Measurements from ENCODE around the gene PHETA1. TPM values are rescaled to one million over a fixed set of nuclear protein-coding genes. Genes with fewer than 3 reads are reported as not detected.

The PHETA1 gene
- total RNA-seq, 1 experiment from 2014 or later = 3.4 TPM

DNA sequence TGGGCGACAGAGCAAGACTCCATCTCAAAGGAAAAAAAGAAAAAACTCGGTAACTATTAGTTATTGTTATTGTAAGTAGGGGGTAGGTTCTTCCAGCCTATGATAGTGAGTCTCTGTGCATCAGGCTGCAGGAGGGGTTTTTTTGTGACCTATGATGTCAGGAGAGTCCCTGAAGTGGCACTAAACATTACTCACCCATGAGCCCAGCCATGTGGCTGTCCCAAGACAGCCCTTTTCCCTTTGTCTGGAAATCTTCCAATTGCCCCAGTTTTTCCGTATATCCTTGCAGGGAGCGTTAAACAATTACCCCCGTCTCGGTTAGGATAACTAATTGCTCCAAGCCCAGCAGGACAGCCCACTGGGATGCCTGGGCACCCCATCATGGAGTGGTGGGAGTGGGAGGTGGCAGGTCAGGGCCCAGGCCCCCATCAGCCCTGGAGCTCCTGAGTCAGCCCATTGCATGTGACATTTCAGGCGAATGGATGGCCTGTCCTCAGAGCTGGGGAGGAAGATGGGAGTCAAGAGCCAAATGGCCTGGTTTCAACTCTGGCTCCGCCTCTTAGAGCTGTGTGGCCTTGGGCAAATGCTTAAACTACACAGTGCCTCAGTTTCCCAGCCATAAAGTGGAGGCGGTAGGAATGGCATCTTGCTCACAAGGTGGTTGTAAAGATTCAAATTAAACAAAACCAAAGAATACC, 16.4 kb downstream of the PHETA1 start:
- DNase-seq (ENCODE audit: unreplicated experiment) = no peak
- Mint-ChIP-seq H3K27ac (ENCODE audit: low read depth, unreplicated experiment) (no peak overlapping the region), H3K4me3 (ENCODE audit: unreplicated experiment) (no peak overlapping the region), H3K27me3 (ENCODE audit: insufficient read depth, unreplicated experiment) (no peaks in the 10 kb centered on the region), H3K4me1 (ENCODE audit: insufficient read depth, unreplicated experiment) (no peaks in the 10 kb centered on the region), H3K9me3 (ENCODE audit: unreplicated experiment) (peaks cover 11% of the 10 kb centered on the region), H3K36me3 (ENCODE audit: insufficient read depth, unreplicated experiment) (no peaks in the 10 kb centered on the region)
- intact Hi-C loops (cut with micrococcal nuclease) = no loop called here
- ChIA-PET POLR2A (no interaction called here), CTCF (interaction anchor here (0.8 to 1.2 kb wide), 2 partner anchors 16 to 43 kb away, joined by 3 read pairs; no protein-coding TSS in a partner anchor)
- TF ChIP-seq, protein P1, sequence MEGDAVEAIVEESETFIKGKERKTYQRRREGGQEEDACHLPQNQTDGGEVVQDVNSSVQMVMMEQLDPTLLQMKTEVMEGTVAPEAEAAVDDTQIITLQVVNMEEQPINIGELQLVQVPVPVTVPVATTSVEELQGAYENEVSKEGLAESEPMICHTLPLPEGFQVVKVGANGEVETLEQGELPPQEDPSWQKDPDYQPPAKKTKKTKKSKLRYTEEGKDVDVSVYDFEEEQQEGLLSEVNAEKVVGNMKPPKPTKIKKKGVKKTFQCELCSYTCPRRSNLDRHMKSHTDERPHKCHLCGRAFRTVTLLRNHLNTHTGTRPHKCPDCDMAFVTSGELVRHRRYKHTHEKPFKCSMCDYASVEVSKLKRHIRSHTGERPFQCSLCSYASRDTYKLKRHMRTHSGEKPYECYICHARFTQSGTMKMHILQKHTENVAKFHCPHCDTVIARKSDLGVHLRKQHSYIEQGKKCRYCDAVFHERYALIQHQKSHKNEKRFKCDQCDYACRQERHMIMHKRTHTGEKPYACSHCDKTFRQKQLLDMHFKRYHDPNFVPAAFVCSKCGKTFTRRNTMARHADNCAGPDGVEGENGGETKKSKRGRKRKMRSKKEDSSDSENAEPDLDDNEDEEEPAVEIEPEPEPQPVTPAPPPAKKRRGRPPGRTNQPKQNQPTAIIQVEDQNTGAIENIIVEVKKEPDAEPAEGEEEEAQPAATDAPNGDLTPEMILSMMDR (IDR thresholded peaks at IDR 0.05; ENCODE audit: unreplicated experiment) = no peak
- no TSS peak for BruUV-seq (replicated peaks)

DNA sequence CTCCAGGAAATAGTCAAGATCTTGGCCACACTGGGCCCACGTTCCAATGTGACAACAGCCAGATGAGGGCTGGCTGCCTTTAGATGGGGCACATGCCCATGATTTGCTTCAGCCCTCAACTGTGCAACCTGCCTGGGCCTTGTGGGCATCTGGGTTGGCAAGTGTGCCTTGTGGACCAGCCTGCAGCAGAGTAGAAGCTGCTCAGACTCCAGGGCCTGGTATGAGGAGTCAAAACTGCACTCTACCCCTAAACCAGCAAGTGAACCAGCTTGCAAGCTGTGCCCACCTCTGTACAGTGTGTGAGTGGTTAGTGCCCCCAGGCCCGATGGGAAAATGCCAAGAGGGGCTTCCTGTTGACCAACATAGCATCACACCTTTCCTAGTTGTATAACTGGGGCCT, 17.9 kb downstream of the PHETA1 start:
- H3K27me3 Mint-ChIP-seq (ENCODE audit: insufficient read depth, unreplicated experiment) = no peaks in the 10 kb centered on the region
- H3K9me3 Mint-ChIP-seq (ENCODE audit: unreplicated experiment) = peaks cover 11% of the 10 kb centered on the region
- no peak for DNase-seq (ENCODE audit: unreplicated experiment)
- ChIA-PET POLR2A (no interaction called here), CTCF (interaction anchor here (0.6 kb wide), 2 partner anchors 49 to 919 kb away, joined by 3 to 5 read pairs; no protein-coding TSS in a partner anchor)
- no TSS peak for BruUV-seq (replicated peaks)
- no peak overlapping the region for H3K4me3 Mint-ChIP-seq (ENCODE audit: unreplicated experiment)
- H3K27ac Mint-ChIP-seq (ENCODE audit: low read depth, unreplicated experiment) = no peak overlapping the region
- intact Hi-C loops (cut with micrococcal nuclease) = no loop called here
- TF ChIP-seq, protein P1 (IDR thresholded peaks at IDR 0.05; ENCODE audit: unreplicated experiment) = no peak
- H3K4me1 Mint-ChIP-seq (ENCODE audit: insufficient read depth, unreplicated experiment) = no peaks in the 10 kb centered on the region
- H3K36me3 Mint-ChIP-seq (ENCODE audit: insufficient read depth, unreplicated experiment) = no peaks in the 10 kb centered on the region

DNA sequence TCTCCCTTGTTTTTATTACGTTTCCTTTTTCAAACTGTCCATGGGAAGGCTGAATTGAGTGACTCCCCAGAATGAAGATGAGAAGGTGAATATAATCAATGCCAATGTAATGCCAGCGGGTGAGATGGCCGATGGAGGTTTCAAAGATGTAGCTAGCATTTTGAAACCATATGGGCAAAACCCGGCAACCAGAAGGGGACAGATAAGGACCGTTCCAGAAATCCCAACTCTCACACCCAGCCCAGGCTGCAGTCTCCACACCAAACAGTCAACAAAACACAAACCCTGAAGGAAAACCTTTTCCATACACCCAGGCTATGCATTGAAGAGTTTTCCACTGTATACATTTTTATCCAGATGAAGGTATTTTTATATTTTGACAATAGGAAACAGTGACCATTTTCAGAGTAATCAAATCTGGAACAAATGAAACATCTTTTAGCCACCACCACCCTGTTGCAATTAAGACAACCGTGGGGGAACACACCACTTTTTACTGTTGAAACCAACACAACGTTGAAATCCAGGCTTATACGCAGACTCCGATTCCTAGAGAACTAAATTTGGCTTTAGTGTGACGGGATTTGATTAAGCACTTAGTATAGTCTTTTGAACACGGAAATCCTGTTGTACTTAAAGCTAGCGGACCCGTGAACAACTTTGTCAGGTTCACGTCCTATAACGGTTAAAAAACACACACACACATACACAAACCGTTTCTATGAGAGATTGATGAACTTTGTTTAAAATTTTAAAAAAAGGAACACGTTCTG, 19.0 kb downstream of the PHETA1 start:
- ChIA-PET CTCF (no interaction called here), POLR2A (no interaction called here)
- H3K4me3 Mint-ChIP-seq (ENCODE audit: unreplicated experiment) = no peak overlapping the region
- DNase-seq (ENCODE audit: unreplicated experiment) = no peak
- TF ChIP-seq, protein P1 (IDR thresholded peaks at IDR 0.05; ENCODE audit: unreplicated experiment) = no peak
- H3K27ac Mint-ChIP-seq (ENCODE audit: low read depth, unreplicated experiment) = no peak overlapping the region
- no TSS peak for BruUV-seq (replicated peaks)
- H3K27me3 Mint-ChIP-seq (ENCODE audit: insufficient read depth, unreplicated experiment) = no peaks in the 10 kb centered on the region
- intact Hi-C loops (cut with micrococcal nuclease) = no loop called here
- H3K36me3 Mint-ChIP-seq (ENCODE audit: insufficient read depth, unreplicated experiment) = no peaks in the 10 kb centered on the region
- peaks cover 11% of the 10 kb centered on the region for H3K9me3 Mint-ChIP-seq (ENCODE audit: unreplicated experiment)
- H3K4me1 Mint-ChIP-seq (ENCODE audit: insufficient read depth, unreplicated experiment) = no peaks in the 10 kb centered on the region

DNA sequence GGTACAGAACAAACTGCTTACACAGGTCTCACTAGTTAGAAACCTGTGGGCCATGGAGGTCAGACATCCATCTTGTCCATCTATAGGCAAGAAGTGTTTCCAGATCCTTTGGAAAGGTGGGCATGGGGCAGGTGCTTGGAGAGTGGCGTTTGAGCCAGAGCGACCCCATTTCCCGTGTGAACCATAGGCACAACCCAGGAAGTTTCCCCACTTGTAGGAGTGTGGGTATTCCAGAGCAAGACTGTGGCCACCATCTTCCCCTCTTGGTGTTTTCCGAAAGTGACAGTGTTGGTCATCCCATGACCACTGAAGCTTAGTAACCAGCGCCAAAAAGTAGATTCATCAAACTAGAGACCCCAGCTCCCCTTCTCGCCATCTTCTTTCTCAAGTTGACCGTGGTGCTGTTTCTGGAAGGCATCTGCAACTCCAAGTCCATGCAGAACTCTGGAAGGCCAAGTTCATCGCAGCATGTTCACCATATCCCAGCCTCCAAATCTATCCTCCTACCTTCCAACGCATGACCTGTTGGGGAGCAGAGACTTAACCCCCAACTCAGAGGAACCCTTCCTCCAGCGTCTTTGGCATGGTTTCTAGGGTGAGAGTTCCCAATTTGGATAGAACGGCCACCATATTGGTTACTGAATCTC, 19.7 kb downstream of the PHETA1 start:
- Mint-ChIP-seq H3K27ac (ENCODE audit: low read depth, unreplicated experiment) (no peak overlapping the region), H3K27me3 (ENCODE audit: insufficient read depth, unreplicated experiment) (no peaks in the 10 kb centered on the region), H3K9me3 (ENCODE audit: unreplicated experiment) (peaks cover 11% of the 10 kb centered on the region), H3K4me3 (ENCODE audit: unreplicated experiment) (no peak overlapping the region), H3K36me3 (ENCODE audit: insufficient read depth, unreplicated experiment) (no peaks in the 10 kb centered on the region), H3K4me1 (ENCODE audit: insufficient read depth, unreplicated experiment) (no peaks in the 10 kb centered on the region)
- POLR2A ChIA-PET = interaction anchor here (0.7 kb wide), 1 partner anchor 177 kb away, joined by 4 read pairs; no protein-coding TSS in a partner anchor
- TF ChIP-seq, protein P1 (IDR thresholded peaks at IDR 0.05; ENCODE audit: unreplicated experiment) = no peak
- intact Hi-C loops (cut with micrococcal nuclease) = no loop called here
- no peak for DNase-seq (ENCODE audit: unreplicated experiment)
- no TSS peak for BruUV-seq (replicated peaks)
- CTCF ChIA-PET = no interaction called here
